HG03432 (cell line): ENCODE results near the gene FMNL2.
A peak's percentile ranks its signal among the peaks of the same experiment; 100 is the strongest.

ENCODE experiments used
- ATAC-seq: cut with Tn5 transposase; IDR thresholded peaks from one replicate; pipeline ENCODE4 v1.9.1; 2021; ENCODE audit warnings: mild to moderate bottlenecking, moderate library complexity; ENCODE audit not compliant: unreplicated experiment

Gene FMNL2

DNA sequence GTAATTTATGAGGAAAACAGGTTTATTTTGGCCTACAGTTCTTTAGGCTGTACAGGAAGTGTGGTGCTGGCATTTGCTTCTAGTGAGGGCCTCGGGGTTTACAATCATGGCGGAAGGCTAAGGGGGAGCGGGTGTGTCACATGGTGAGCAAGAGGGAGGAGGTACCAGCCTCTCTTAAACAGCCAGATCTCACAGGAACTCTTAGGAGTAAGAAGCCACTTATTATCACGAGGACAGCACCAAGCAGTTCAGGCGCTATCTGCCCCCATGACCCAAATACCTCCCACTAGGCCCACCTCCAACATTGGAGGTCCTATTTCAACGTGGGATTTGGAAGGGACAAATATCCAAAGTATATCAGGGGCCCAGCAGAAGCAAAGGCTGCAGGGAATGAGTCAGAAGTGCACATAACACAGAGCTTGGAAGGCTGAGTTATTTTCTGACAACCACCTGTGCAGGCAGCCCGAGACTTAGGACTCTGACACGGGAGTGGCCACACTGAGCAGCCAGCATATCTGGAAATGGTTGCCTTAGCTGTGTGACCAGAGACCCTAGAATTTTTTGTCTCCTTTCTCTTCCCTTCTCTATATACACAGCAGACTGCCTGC is 211.4 kb downstream of the FMNL2 start:
- ATAC-seq, result no peak

DNA sequence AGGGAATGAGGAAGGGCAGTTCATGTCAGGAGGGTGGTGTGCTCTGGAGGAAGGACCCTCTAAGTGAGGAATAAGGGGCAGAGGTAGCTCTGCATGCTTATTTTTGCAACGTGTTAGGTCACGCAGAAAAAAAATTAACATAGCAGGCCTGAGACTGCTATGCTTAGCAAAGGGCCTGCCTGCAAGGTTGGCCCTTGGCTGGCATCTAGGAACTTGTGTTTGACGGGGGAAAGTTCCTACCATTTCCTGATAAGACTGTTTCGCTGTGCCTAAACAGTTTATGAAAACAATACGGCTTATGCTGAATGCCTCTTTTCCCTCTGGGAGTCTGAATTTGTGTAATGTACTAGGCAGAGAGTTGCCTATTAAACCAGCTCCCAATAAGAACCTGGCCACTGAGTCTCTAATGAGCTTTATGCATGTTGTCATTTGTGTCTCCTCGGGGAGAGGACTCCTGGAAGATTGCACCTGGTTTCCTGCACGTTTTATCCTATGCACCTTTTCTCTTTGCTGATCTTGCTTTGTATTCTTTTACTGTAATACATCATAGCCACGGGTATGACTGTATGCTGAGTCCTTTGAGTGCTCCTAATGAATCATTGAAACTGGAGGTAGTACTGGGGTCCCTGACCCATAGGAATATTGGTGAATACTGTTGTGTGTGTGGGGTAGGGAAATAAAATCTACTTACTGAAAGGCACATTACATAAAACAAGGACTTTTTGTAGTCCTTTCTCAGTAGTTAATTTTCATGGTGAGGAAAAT is 213.3 kb downstream of the FMNL2 start:
- no peak for ATAC-seq

DNA sequence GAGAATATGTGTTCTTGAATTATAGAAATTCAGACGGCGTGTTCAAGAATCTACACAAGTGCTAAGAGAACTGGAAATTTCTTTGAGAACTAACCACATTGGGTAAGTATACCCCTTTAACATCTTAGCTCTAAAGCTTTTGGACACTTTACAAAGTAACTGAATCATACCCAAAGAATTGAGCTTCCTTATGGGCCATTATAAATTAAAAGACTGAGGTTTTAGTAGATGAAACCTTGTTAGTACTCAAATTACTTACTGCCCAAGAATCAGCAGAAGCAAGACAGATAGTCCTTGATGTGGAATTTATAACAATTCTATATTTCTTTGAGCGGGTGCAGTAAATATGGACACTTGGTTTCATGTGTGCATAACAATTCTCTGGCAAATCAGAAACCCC is 214.0 kb downstream of the FMNL2 start:
- ATAC-seq, result no peak

DNA sequence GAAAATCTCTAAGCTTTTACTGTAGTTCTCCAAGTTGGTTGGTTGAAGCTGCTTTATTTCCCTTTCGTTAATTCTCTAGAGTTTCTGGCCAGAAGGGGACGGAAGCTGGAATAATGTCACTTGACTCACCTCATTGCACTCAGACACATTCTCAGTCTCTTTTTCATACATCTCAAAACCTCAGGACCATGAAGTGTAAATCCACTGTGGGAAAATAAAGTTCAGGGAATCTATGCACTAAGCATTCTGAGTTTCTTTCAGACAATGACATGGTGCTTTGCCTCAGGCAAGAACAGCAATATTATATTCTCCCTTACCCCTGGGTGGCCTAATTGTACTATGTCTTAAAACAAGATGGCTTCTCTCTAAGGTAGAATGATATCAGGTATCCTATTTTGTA is 214.4 kb downstream of the FMNL2 start:
- ATAC-seq, result no peak

DNA sequence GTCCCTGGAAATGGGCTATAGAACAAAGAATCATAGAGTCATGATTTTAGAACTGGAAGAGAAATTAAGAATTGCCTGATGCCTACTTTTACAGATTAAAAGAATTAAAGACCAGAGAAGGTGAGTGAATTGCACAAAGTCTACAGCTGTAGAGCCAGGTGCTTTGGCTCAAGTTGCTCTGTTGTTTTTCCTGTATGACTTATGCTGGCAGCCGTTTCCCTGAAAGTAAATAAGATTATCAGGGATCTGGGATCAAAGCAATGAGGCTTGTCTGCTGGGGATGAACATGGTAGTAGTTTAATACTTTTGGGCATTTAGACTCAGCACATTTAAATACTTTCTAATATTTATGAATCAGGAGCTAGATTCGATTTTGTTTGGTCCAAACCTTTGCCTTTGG is 215.4 kb downstream of the FMNL2 start:
- ATAC-seq, result no peak

DNA sequence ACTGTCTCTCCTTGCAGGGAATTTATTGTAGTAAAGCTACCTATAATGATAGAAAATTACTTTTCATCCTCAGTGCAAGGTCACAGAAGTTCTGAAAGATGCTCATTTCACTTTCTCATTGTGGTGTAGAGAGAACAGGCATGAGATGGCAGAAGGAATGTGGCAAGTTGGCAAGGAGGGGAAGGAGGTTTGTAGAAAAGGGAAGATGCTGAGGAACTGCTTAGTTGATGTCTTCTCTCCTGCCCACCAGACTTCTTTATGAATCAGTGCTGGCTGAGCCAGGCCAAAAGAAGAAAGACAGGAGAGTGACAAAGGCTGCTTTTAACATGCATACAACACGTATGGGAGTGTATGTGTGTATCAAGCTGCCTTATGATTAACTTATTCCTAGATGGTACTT is 217.9 kb downstream of the FMNL2 start:
- no peak for ATAC-seq

DNA sequence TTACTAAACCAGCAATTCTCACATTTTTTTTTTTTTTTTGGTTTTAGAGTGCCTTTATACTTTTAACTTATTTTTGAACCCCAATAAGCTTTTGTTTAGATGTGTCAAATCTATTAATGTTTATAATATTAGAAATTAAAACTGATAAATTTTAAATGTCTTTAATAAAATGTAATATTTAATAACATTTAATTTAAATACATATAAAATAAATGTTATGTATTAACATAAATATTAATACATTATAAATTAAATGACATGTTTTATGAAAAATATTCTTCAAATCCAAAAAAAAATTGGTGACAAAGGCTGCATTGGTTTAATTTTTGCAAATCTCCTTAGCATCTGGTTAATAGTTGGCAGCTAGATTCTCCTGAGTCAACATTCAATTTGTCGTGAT is 218.5 kb downstream of the FMNL2 start:
- no peak for ATAC-seq

DNA sequence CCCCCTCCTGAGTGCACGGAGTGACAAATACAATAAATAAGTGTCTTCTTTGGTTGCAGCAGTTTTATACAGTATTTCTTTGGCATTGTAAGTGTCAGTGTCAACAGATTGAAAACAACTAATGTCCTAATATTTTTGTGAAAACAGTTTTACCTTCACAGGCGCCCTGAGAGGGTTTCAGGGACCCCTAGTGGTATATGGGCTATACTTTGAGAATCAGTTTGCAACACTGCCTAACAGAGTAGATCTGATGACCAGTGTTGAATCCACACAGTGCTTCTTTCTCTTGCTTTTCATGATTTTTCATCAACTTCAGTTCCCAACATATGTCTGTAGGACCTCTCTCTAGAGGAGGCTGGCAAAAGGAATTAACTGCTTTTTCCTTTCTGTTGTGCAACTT is 220.1 kb downstream of the FMNL2 start:
- ATAC-seq, result no peak

DNA sequence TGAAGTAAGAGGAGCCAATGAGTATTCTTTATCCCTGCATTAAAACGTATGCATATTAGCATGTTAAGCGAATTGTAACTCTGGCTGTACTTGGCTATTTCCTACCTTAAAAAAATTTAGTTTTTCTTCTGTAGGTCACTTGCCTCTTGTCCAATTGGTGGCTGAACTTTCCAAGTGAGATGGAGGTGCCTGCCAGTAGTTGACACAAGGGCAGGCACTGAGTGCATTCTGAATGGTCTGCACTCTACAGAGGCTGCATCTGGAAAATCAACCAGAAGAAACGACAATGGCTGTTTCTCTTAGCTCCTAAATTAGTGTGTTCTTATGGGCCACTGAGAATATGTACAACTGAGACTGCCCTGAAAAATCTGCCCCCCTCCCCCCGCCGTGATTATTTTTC is 221.5 kb downstream of the FMNL2 start:
- ATAC-seq, result no peak

DNA sequence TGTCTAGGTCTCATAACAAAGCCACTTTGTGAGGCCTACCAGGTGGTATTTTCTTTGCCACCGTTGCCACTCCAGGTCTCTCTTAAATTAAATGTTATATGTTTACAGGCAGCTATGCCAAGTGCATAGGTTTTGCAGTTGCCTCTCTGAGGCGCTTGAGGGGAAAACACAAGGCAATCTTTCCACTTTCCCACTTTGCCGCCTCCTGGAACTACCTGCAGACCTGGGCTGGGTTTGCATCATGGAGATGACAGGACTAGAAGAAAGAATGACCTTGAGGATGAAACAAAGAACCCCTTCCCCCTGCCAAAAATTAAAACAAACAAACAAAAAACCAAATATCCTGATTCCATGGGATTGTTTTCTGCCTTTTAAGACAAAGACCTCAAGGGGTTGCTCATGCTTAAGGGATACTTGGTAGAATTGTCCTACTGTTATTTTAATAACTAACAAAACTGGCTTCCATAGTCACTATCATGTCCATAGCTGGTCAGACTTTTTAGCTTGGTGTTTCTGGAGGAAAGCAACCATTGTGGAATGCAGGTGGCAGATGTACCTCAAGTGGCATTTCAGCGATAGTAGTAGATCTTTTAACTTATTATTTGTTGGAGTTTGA is 222.4 kb downstream of the FMNL2 start:
- no peak for ATAC-seq

DNA sequence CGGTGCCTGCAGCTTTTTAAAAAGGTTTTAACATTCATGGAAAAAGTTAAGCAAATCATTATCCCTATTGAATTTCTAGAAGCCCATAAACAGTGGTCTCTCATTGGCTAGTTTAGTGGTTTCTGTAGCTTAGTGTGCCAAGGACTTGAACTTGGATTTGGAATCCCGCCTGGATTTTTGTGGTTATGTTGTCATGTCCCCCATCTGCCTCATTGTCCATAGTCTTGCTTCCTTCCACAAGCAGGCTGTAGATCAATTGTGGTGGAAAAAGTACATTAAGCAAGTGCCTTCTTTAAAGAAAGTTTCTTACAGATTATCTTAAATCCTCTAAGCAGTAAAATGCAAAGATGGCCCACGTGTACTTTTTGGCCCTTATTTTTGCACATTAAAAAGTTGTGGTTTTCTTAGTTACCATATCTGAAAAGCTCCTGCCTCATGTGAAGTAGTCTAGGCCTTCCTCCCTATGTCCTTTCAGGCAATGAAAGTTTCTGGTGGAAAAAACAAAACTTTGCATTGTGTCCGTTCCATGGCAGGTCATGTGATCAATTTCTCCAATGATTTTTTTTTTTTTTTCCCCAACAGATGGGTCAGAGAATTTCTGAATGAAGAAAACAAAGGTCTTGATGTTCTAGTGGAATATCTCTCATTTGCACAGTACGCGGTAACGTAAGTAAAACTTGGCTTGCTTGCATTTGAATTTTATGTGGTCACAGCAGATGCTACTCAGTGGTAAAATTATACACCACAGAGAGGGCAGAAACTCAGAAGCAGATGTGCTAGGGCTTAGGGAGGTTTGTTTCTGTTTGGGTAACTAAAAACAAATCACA is 223.4 kb downstream of the FMNL2 start:
- ATAC-seq, result no peak

DNA sequence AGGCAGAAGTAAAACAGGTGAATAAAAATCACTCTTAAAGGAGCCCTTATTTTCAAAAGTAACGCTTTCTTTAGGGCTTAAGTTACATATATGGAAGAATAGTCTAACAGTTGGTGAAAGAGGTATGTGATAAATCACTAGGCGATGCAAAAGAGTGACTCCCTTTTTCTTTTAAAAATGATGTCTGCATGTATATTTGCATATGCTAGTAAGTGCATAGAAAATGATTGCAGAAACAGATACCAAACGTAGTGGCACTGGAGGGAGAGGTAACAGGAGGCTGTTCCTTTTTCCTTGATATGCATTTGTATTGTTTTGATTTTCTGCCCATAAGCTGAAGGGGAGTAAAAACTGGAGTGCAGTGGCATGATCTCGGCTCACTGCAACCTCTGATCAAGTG is 224.0 kb downstream of the FMNL2 start:
- no peak for ATAC-seq

DNA sequence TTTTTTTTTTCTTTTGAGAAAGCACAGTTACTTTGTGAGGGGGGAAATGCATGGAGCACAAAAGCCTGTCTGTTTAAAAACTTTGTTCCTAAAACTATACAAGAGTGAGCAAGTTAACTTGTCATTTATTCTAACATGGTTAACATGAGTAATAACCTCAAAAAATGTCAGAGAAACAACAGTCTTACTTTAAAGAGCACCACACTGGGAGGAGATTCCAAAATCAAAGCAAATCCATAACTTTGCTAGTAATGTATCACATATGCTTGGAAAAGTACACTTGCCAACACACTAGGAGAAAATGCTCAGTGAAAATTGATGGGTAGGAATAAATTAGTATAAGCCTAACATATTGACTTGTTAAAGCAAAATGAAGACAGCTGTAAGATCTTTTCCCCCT is 225.2 kb downstream of the FMNL2 start:
- ATAC-seq, result no peak

DNA sequence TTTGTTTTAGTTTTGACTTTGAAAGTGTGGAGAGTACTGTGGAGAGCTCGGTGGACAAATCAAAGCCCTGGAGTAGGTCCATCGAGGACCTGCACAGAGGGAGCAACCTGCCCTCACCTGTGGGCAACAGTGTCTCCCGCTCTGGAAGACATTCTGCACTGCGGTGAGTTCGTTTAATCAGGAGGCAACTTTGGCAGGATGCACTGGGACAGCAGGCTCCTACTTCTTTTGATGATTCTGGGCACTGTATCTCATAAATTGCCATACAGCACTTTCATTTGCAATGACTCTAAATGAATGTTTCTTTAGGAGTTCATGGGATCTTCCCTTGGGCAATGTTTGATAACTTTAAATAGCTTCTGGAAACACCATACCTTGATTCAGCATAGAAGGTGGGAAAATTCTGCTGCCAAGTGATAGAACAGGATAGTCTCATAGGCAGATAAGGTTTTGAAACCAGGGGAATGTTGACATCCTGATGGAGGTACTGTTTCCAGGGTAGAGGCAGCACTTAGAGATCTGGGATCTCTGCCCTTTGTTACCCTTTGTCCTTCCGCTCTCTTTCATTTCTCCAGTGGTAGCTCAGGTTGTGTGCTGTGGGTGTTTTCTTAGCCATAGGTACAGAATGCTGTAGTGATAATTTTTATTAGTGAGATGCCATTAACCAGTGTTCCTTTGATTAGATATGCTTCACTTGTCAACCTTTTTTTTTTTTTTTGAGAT is 226.1 kb downstream of the FMNL2 start:
- ATAC-seq, result no peak

DNA sequence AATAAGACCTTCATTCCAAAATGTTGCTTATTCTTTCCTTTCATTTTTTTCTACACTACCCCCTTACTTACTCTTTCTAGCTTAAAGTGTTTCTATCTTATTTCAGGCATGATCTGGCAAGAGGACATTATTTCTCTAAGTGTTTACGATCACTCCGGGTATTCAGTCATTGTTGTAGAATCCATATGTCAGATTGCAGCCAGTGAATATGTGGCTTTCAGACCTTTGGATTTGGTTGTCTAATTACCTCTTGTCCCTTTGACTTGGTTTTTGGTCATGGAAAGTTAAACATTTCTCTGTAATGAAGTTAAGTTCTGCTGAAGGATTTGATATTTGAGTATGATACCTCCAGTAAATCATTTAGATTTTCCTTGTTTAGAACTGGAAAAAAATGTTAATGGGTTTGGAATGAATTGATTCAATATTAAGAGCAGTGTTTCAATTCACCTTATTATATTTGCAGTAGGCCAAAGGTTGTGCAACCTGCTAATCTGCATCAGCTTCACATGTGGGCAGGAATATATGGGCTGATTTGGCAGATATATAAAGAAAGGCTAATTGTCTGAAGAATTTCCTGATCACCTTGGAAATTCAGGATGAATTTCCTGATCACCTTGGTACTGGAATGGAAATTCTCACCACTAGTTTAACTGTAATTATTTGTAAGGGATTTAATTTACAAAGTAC is 227.4 kb downstream of the FMNL2 start:
- ATAC-seq, result no peak

DNA sequence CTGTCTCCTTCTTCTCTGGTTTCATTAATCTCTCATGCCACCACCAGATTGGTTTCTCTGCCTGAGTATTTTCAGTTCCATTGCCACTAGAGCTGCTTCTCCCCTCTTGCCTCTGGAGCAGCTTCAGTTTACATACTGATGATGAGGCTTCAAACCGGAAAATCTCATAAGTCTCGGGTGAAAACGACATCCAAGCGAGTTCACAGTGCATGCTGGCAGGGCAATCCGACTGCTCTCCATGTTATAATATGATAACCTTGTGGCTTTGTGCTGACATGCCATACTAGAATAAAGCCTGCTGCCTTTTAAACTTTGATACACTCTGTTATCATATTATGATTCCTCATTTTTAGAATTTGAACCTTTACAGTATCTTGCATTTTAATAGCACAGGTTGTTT is 228.8 kb downstream of the FMNL2 start:
- ATAC-seq, result no peak

DNA sequence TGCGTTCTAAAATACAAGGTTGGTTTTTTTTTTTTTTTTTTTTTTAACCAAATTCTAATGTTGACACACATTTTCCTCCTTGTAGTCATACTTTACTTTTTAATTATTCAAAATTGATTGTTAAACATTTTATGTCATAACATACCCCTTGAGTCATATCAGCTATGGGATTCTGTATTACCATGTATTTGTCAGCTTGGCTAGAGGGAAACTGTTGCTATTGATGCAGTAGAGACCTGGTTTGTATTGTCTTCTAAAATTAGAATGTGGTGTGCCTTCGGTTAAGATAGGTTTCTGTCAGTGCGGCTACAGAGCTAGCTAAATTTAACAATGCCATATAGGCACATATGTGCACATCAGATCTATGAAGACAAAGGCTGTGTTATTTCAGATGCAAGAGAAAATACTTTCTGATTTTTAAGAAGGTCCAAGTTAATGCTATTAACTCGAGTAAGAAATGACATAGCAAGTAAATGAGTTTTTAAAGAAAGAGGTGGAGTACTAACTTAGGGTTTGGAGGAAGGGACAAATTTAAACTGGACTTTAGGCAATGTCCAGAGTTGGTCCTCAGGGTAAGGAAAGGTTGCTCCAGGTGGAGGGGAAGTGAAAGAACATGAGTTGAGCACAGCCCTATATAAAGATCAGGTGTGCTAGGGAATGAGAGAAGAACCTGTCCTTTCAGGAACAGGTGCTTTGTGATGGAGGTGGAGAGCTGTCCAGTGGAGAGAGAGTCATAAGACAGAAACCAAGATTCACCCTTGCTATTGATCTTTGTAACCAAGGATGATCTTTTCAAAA is 230.0 kb downstream of the FMNL2 start:
- peak; percentile 87 for ATAC-seq

DNA sequence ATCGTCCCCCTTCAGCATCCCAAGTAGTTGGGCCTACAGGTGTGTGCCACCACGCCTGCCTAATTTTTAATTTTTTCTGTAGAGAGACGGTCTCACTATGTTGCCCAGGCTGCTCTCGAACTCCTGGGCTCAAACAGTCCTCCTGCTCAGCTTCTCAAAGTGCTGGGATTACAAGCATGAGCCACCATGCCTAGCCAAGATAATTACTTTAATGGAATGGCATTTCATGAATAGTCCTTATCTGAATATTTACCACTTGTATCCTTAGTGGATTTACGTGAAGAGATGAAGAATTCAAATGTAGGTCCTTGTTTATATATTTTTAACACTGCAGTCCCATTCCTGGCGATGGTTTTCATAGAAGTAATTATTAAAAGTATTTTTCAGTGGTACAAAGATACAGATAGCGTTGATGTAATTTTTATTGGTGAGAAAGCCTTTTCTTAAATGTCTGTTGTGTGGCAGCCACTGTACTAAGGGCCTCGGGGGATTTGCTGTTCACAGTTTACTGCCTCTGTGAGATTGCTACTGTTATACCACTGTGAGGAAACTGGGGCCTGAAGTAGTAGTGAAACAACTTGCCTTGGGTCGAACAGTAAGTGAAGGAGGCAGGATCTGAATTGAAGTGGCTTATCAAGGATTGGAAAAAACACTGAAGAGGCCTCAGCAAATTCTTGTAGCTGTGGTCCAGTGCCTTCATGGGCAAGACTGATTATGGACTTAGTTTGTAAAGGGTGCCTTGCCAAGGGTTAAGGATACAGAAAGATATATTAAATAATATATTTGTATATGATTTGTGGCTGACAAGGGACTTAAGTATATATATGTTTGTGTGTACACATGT is 231.1 kb downstream of the FMNL2 start:
- peak; percentile 77 for ATAC-seq

DNA sequence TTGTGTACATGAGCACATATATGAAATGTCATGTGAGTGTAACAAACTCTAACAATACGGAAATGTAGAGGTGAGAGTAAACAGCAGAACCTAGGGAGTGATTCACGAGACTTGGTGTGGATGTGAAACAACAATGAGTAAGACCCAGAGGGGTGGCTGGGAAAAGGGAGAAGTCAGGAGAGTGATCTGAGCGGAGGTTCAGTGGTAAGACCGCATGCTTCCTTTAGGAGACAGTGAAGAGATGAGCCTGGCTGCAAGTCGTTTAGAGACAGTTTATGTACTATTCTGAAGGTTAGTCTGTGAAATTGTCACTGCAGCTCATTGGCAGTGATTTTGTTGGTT is 231.7 kb downstream of the FMNL2 start:
- ATAC-seq, result peak; percentile 49
